Measurements from ENCODE around the gene SCD.

Gene SCD

GRCh38 chr10:100348389-100348927 lies 1.4 kb downstream of the SCD start:
- TF ChIP-seq BACH2 (CRISPR knock-in tag; IDR thresholded peaks at IDR 0.05; ENCODE audit: borderline replicate concordance) = no peak
- TF ChIP-seq CSDC2 (CRISPR knock-in tag; IDR thresholded peaks at IDR 0.05) = no peak
- no peak for TF ChIP-seq ESRRG (CRISPR knock-in tag; IDR thresholded peaks at IDR 0.05)
- TF ChIP-seq CREB5 (CRISPR knock-in tag; IDR thresholded peaks at IDR 0.05; ENCODE audit: low read depth) = no peak
- TF ChIP-seq GLIS3 (CRISPR knock-in tag; IDR thresholded peaks at IDR 0.05) = no peak
- TF ChIP-seq SNAI2 (CRISPR knock-in tag; IDR thresholded peaks at IDR 0.05) = no peak
- TF ChIP-seq ISL1 (CRISPR knock-in tag; IDR thresholded peaks at IDR 0.05) = no peak
- TF ChIP-seq ZNF565 (CRISPR knock-in tag; conservative IDR thresholded peaks at IDR 0.05; ENCODE audit: low read depth) = no peak
- TF ChIP-seq ZFP30 (CRISPR knock-in tag; IDR thresholded peaks at IDR 0.05) = no peak
- ATAC-seq = no peak

GRCh38 chr10:100349087-100349486 lies 2.1 kb downstream of the SCD start:
- no peak for ATAC-seq
- TF ChIP-seq OSR1 (CRISPR knock-in tag; IDR thresholded peaks at IDR 0.05) (no peak), ZFP3 (CRISPR knock-in tag; IDR thresholded peaks at IDR 0.05) (no peak), ZFP30 (CRISPR knock-in tag; IDR thresholded peaks at IDR 0.05) (no peak), CSDC2 (CRISPR knock-in tag; IDR thresholded peaks at IDR 0.05) (no peak)

- no peak for ATAC-seq
- no peak for TF ChIP-seq CSDC2 (CRISPR knock-in tag; IDR thresholded peaks at IDR 0.05)
- TF ChIP-seq ZNF8 (CRISPR knock-in tag; IDR thresholded peaks at IDR 0.05) = no peak
- no peak for TF ChIP-seq PATZ1 (CRISPR knock-in tag; IDR thresholded peaks at IDR 0.05; ENCODE audit: borderline replicate concordance)
- TF ChIP-seq GLIS3 (CRISPR knock-in tag; IDR thresholded peaks at IDR 0.05) = no peak
- TF ChIP-seq ESRRG (CRISPR knock-in tag; IDR thresholded peaks at IDR 0.05) = no peak
- no peak for TF ChIP-seq RARB (CRISPR knock-in tag; IDR thresholded peaks at IDR 0.05)
- TF ChIP-seq BACH2 (CRISPR knock-in tag; IDR thresholded peaks at IDR 0.05; ENCODE audit: borderline replicate concordance) = no peak
- no peak for TF ChIP-seq ZNF565 (CRISPR knock-in tag; conservative IDR thresholded peaks at IDR 0.05; ENCODE audit: low read depth)
- TF ChIP-seq ZFP3 (CRISPR knock-in tag; IDR thresholded peaks at IDR 0.05) = no peak
- TF ChIP-seq CSRNP3 (CRISPR knock-in tag; IDR thresholded peaks at IDR 0.05) = no peak
- TF ChIP-seq ZC3H10 (CRISPR knock-in tag; IDR thresholded peaks at IDR 0.05) = no peak
- no peak for TF ChIP-seq ZFP30 (CRISPR knock-in tag; IDR thresholded peaks at IDR 0.05)
- no peak for TF ChIP-seq SNAI2 (CRISPR knock-in tag; IDR thresholded peaks at IDR 0.05)
- TF ChIP-seq ZNF70 (CRISPR knock-in tag; IDR thresholded peaks at IDR 0.05) = no peak
- no peak for TF ChIP-seq POU6F1 (CRISPR knock-in tag; IDR thresholded peaks at IDR 0.05; ENCODE audit: borderline replicate concordance, low read depth)
- TF ChIP-seq TCF4 (CRISPR knock-in tag; IDR thresholded peaks at IDR 0.05; ENCODE audit: borderline replicate concordance) = no peak
- TF ChIP-seq ISL1 (CRISPR knock-in tag; IDR thresholded peaks at IDR 0.05) = no peak
These were observed 2.6 kb downstream of the SCD start for GRCh38 chr10:100349672-100350071.

- no peak for ATAC-seq
- no peak for TF ChIP-seq PPARA (CRISPR knock-in tag; IDR thresholded peaks at IDR 0.05; ENCODE audit: borderline replicate concordance)
- TF ChIP-seq ZNF565 (CRISPR knock-in tag; conservative IDR thresholded peaks at IDR 0.05; ENCODE audit: low read depth) = no peak
- no peak for TF ChIP-seq ZNF70 (CRISPR knock-in tag; IDR thresholded peaks at IDR 0.05)
- no peak for TF ChIP-seq ISL1 (CRISPR knock-in tag; IDR thresholded peaks at IDR 0.05)
- no peak for TF ChIP-seq BACH2 (CRISPR knock-in tag; IDR thresholded peaks at IDR 0.05; ENCODE audit: borderline replicate concordance)
- no peak for TF ChIP-seq TSHZ2 (CRISPR knock-in tag; IDR thresholded peaks at IDR 0.05)
- no peak for TF ChIP-seq PATZ1 (CRISPR knock-in tag; IDR thresholded peaks at IDR 0.05; ENCODE audit: borderline replicate concordance)
- no peak for TF ChIP-seq OSR1 (CRISPR knock-in tag; IDR thresholded peaks at IDR 0.05)
- no peak for TF ChIP-seq GLIS3 (CRISPR knock-in tag; IDR thresholded peaks at IDR 0.05)
- no peak for TF ChIP-seq CSRNP3 (CRISPR knock-in tag; IDR thresholded peaks at IDR 0.05)
These were observed 4.0 kb downstream of the SCD start for GRCh38 chr10:100350914-100351485.

All from SK-N-SH treated with all-trans-retinoic acid at 6 μM for 48 hours (cell line).